IMR-90 (cell line): Measurements from ENCODE around the gene CNTN3. TPM values are rescaled to one million over a fixed set of nuclear protein-coding genes. Genes with fewer than 3 reads are reported as not detected.

Source experiments
- ATAC-seq: fragments of 200-7000 bp; cut with Tn5 transposase; 2 replicates; pipeline ENCODE4 v1.9.1; 2020; ENCODE audit warnings: low read depth, mild to moderate bottlenecking, moderate library complexity
- BruUV-seq: library from RNA; stranded (reverse); fragments of 400-500 nt; replicated peaks from 2 replicates; lab custom pipeline; 2021; lab: Mats Ljungman, UMichigan
- CTCF ChIA-PET: fragments of 300-600 bp; formaldehyde crosslinking; extraction: SDS; loops from one replicate; lab custom pipeline; 2021; ENCODE audit warnings: antibody characterized with exemption; lab: Yijun Ruan, JAX
- POLR2A ChIA-PET: fragments of 300-600 bp; sonication (Branson Sonifier 250); formaldehyde crosslinking; loops from one replicate; lab custom pipeline; 2022; ENCODE audit warnings: antibody characterized with exemption; ENCODE audit not compliant: unreplicated experiment; lab: Charles Lee
- DNase-seq: peaks from one replicate; pipeline ENCODE4 v3.0.0; 2013
- H2AFZ ChIP-seq: replicated peaks from 2 replicates; pipeline ENCODE3; 2013; ENCODE audit warnings: low read length, mild to moderate bottlenecking; ENCODE audit not compliant: poor library complexity
- H2AK5ac ChIP-seq: 2 replicates; pipeline ENCODE4 v1.6.1; 2013; ENCODE audit warnings: low read depth, low read length, inconsistent platforms
- H2AK9ac ChIP-seq: replicated peaks from 2 replicates; pipeline ENCODE3; 2013; ENCODE audit warnings: mild to moderate bottlenecking, low read depth, low read length, moderate library complexity; ENCODE audit not compliant: poor library complexity
- H2BK120ac ChIP-seq: 2 replicates; pipeline ENCODE4 v1.6.1; 2013; ENCODE audit warnings: low read depth, low read length, inconsistent platforms
- H2BK15ac ChIP-seq: 3 replicates; pipeline ENCODE4 v1.6.1; 2013; ENCODE audit warnings: low read depth, low read length, inconsistent platforms
- H2BK20ac ChIP-seq: 2 replicates; pipeline ENCODE4 v1.6.1; 2013; ENCODE audit warnings: low read depth, mild to moderate bottlenecking, inconsistent platforms, low read length, moderate library complexity
- H2BK5ac ChIP-seq: 2 replicates; pipeline ENCODE4 v1.6.1; 2013; ENCODE audit warnings: mild to moderate bottlenecking, low read depth, low read length, inconsistent platforms; ENCODE audit not compliant: poor library complexity, severe bottlenecking
- H3K14ac ChIP-seq: replicated peaks from 2 replicates; pipeline ENCODE4 v1.6.1; 2013; ENCODE audit warnings: low read depth, low read length, inconsistent platforms
- H3K18ac ChIP-seq: 2 replicates; pipeline ENCODE4 v1.6.1; 2013; ENCODE audit warnings: low read depth, low read length, control low read depth
- H3K23ac ChIP-seq: 2 replicates; pipeline ENCODE4 v1.6.1; 2013; ENCODE audit warnings: low read depth, low read length, inconsistent platforms
- H3K27ac ChIP-seq: 2 replicates; pipeline ENCODE4 v1.5.1; 2013; ENCODE audit warnings: mild to moderate bottlenecking, control low read depth, low read length; ENCODE audit not compliant: insufficient read depth
- H3K27me3 ChIP-seq: 2 replicates; pipeline ENCODE4 v1.6.1; 2013; ENCODE audit warnings: low read length; ENCODE audit not compliant: control insufficient read depth, insufficient read depth
- H3K36me3 ChIP-seq: 2 replicates; pipeline ENCODE4 v1.6.1; 2013; ENCODE audit warnings: low read length, mixed read lengths; ENCODE audit not compliant: control insufficient read depth, insufficient read depth
- H3K4ac ChIP-seq: 2 replicates; pipeline ENCODE4 v1.6.1; 2013; ENCODE audit warnings: low read depth, low read length, inconsistent platforms
- H3K4me1 ChIP-seq: 2 replicates; pipeline ENCODE4 v1.6.1; 2013; ENCODE audit warnings: low read length, mixed read lengths; ENCODE audit not compliant: control insufficient read depth, insufficient read depth
- H3K4me2 ChIP-seq: 2 replicates; pipeline ENCODE4 v1.6.1; 2013; ENCODE audit warnings: low read depth, mild to moderate bottlenecking, control low read depth, low read length, moderate library complexity
- H3K4me3 ChIP-seq: 2 replicates; pipeline ENCODE4 v1.5.1; 2013; ENCODE audit warnings: low read depth, mild to moderate bottlenecking, control low read depth, low read length, moderate library complexity; ENCODE audit not compliant: insufficient read depth
- H3K56ac ChIP-seq: 2 replicates; pipeline ENCODE4 v1.6.1; 2013; ENCODE audit warnings: low read length, inconsistent platforms; ENCODE audit not compliant: insufficient read depth; ENCODE audit errors: extremely low read depth
- H3K79me1 ChIP-seq, 2 experiments: 2 replicates each; pipeline ENCODE4 v1.6.1; 2013; ENCODE audit warnings: low read length in 2 of 2, inconsistent platforms in 1 of 2, low read depth in 1 of 2
- H3K9ac ChIP-seq: 2 replicates; pipeline ENCODE4 v1.6.1; 2013; ENCODE audit warnings: low read depth, low read length, control low read depth
- H3K9me1 ChIP-seq: 2 replicates; pipeline ENCODE4 v1.6.1; 2013; ENCODE audit warnings: low read length, inconsistent platforms; ENCODE audit not compliant: insufficient read depth
- H3K9me3 ChIP-seq: 2 replicates; pipeline ENCODE4 v1.6.1; 2013; ENCODE audit warnings: low read length; ENCODE audit not compliant: control insufficient read depth, insufficient read depth
- H4K20me1 ChIP-seq: 2 replicates; pipeline ENCODE4 v1.6.1; 2013; ENCODE audit warnings: low read length, inconsistent platforms; ENCODE audit not compliant: insufficient read depth
- H4K5ac ChIP-seq: 2 replicates; pipeline ENCODE4 v1.6.1; 2013; ENCODE audit warnings: mild to moderate bottlenecking, low read depth, low read length, control low read depth
- H4K8ac ChIP-seq, 2 experiments: 2 replicates each; pipeline ENCODE4 v1.6.1; 2013; ENCODE audit warnings: low read depth in 2 of 2, low read length in 2 of 2, control low read depth in 1 of 2, inconsistent platforms in 1 of 2
- H4K91ac ChIP-seq: 2 replicates; pipeline ENCODE4 v1.6.1; 2013; ENCODE audit warnings: low read depth, low read length, inconsistent platforms; ENCODE audit not compliant: insufficient read depth
- CHD1 ChIP-seq: IDR thresholded peaks from 2 replicates; pipeline ENCODE4 v1.6.1; 2012; ENCODE audit warnings: low read depth, low read length, improper control_type of control experiment
- CTCF ChIP-seq: conservative IDR thresholded peaks from 2 replicates; pipeline ENCODE4 v1.5.1; 2012; ENCODE audit warnings: mild to moderate bottlenecking, low read depth, low read length, improper control_type of control experiment
- POLR2A ChIP-seq: IDR thresholded peaks from 2 replicates; pipeline ENCODE4 v1.6.1; 2012; ENCODE audit warnings: mild to moderate bottlenecking, low read depth, low read length
- RAD21 ChIP-seq: IDR thresholded peaks from 2 replicates; pipeline ENCODE4 v1.6.1; 2012; ENCODE audit warnings: low read length, improper control_type of control experiment
- RFX5 ChIP-seq: IDR thresholded peaks from 2 replicates; pipeline ENCODE4 v1.8.0; 2012; ENCODE audit warnings: low read depth, mild to moderate bottlenecking, low read length, moderate library complexity
- USF2 ChIP-seq: fragments of 150-350 bp; IDR thresholded peaks from 2 replicates; pipeline ENCODE4 v1.6.1; 2017; ENCODE audit warnings: mild to moderate bottlenecking, antibody characterized with exemption, low read length, low read depth
- WGBS, 2 experiments: methylation state at CpG; one replicate each; pipeline versions ENCODE4 v1.1.5 to v1.1.7; 2013; ENCODE audit warnings: missing lambda C conversion rate in 2 of 2; ENCODE audit not compliant: insufficient read length in 1 of 2; ENCODE audit errors: extremely low coverage in 2 of 2; 5-methylcytosine and 5-hydroxymethylcytosine counted together
- dilution Hi-C: fragments of 300-500 bp; cut with HindIII; formaldehyde crosslinking; loops from one replicate; pipeline ENCODE4 v1.14.3; 2018; ENCODE audit warnings: low sequenced_read_pairs; ENCODE audit not compliant: unreplicated experiment
- in situ Hi-C: fragments of 300-500 bp; cut with MboI; formaldehyde crosslinking; loops from 3 replicates; pipeline ENCODE4 v1.14.3; 2019; ENCODE audit warnings: low sequenced_read_pairs, inconsistent platforms, mixed read lengths
- intact Hi-C: fragments of 100-400 bp; cut with micrococcal nuclease; formaldehyde crosslinking; loops from 2 replicates; pipeline ENCODE4 v1.10.0; 2022
- polyA plus RNA-seq, 3 experiments: library from polyadenylated mRNA; depleted of rRNA; stranded (reverse); fragments of >200 nt; gene quantifications; 2 replicates each; pipeline ENCODE4 v1.2.3, GENCODE V29; 2012; ENCODE audit warnings: low replicate concordance in 1 of 3
- total RNA-seq: library from RNA; depleted of rRNA; stranded (reverse); fragments of >200 nt; gene quantifications from 2 replicates; pipeline ENCODE4 v1.2.3, GENCODE V29; 2012
- TF ChIP-seq, protein P1 (sequence below): fragments of 150-350 bp; IDR thresholded peaks from 2 replicates; pipeline ENCODE4 v1.6.1; 2016; ENCODE audit warnings: low read depth, mild to moderate bottlenecking, low read length, moderate library complexity, borderline replicate concordance

CNTN3 gene
- total and polyA plus RNA-seq, 2 of the 4 experiments (the other 2 are of a cell fraction): 3.5 to 3.6 TPM

DNA sequence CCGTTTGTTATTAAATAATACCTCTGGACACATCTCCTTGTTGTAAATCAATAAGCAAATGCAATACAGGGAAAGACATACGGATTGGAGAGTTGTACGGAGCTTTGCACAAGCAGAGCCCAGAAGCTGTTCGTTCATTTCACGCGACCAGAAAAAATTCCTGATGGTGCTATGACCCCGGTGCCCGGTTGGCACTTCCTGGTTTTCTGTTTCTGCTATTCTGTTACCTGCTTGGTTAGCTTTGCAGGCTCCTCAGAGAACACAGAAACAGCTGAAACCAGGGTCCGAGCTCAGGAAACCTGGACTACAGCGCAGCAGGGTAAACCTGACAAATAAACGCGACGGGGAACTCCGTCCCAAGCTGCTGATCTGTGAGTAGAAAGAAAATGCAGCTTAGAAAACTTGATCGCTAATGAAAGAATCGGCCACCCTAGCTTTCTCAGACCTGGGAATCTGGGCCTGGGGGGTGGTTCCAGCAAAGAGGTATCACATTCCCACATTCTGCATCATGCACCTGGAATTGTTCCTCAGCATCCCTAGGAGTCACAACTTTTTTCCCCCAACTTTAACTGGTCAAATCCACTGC, 845 bp downstream of the CNTN3 start:
- intact Hi-C loops: loop anchor here (5.0 to 10.0 kb wide), 3 partner anchors 96 to 346 kb away; no protein-coding TSS in a partner anchor
- H4K8ac ChIP-seq: peak overlapping the region; percentile 6 to 54; a peak in 3 of 4 replicates
- dilution Hi-C loops: no loop called here
- peak overlapping the region; percentile 39; the same call in 1 of the 2 replicates for H3K18ac ChIP-seq
- H3K36me3 ChIP-seq: no peaks in the 10 kb centered on the region
- H2AK5ac ChIP-seq: no peak overlapping the region; the same call in 1 of the 2 replicates
- H3K9me3 ChIP-seq: no peaks in the 10 kb centered on the region
- H3K27ac ChIP-seq: peak overlapping the region; percentile 32; the same call in 1 of the 2 replicates
- H2BK15ac ChIP-seq: no peak overlapping the region
- H2AK9ac ChIP-seq: no peak overlapping the region
- H3K4ac ChIP-seq: peak overlapping the region; percentile 37; the same call in 1 of the 2 replicates
- H2BK120ac ChIP-seq: peak overlapping the region; percentile 76
- H4K91ac ChIP-seq: peak overlapping the region; percentile 30; the same call in 1 of the 2 replicates
- peak overlapping the region; percentile 45; the same call in 1 of the 2 replicates for H4K5ac ChIP-seq
- ATAC-seq: no peak
- peak overlapping the region; percentile 86 for H2AFZ ChIP-seq
- H3K27me3 ChIP-seq: no peaks in the 10 kb centered on the region
- no peaks in the 10 kb centered on the region for H4K20me1 ChIP-seq
- peak overlapping the region; percentile 68 for H3K4me3 ChIP-seq
- 0 out of 2 replicates have a peak, but pooled peaks cover 2% of the 10 kb centered on the region for H3K9me1 ChIP-seq
- H3K14ac ChIP-seq: 0 out of 2 replicates have a peak overlapping the region, but pooled peaks have one; percentile 26
- H3K56ac ChIP-seq: no peak overlapping the region; the same call in 1 of the 2 replicates
- in situ Hi-C loops: no loop called here
- peak overlapping the region; percentile 25 for H2BK5ac ChIP-seq
- peak overlapping the region; percentile 48 for H2BK20ac ChIP-seq
- ChIA-PET CTCF (interaction anchor here (0.6 to 1.4 kb wide), 2 partner anchors 15 to 452 kb away, joined by 3 read pairs; no protein-coding TSS in a partner anchor), POLR2A (no interaction called here)
- H3K4me2 ChIP-seq: peak overlapping the region; percentile 96
- 11% methylated on average over 8 of the region's 16 CpGs; no CpG with 5 or more reads in 1 of the 2 experiments for WGBS, 2 experiments
- peak; percentile 20 for DNase-seq
- peak overlapping the region; percentile 45 for H3K9ac ChIP-seq
- BruUV-seq: no TSS peak
- TF ChIP-seq, protein P1, sequence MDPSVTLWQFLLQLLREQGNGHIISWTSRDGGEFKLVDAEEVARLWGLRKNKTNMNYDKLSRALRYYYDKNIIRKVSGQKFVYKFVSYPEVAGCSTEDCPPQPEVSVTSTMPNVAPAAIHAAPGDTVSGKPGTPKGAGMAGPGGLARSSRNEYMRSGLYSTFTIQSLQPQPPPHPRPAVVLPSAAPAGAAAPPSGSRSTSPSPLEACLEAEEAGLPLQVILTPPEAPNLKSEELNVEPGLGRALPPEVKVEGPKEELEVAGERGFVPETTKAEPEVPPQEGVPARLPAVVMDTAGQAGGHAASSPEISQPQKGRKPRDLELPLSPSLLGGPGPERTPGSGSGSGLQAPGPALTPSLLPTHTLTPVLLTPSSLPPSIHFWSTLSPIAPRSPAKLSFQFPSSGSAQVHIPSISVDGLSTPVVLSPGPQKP: no peak
- TF ChIP-seq RFX5 (no peak), CTCF (no peak), RAD21 (no peak), USF2 (no peak), POLR2A (no peak), CHD1 (no peak)
- peaks cover 3% of the 10 kb centered on the region; the same call in 1 of the 2 replicates for H3K4me1 ChIP-seq
- peak overlapping the region; percentile 29; the same call in 1 of the 2 replicates for H3K23ac ChIP-seq
- H3K79me1 ChIP-seq: 0 out of 4 replicates have a peak, but pooled peaks cover 2 to 6% of the 10 kb centered on the region in 2 experiments
